Left lung (tissue), 10 donors: ENCODE measurements around the gene USP48. TPM values are rescaled to one million over a fixed set of nuclear protein-coding genes. Genes with fewer than 3 reads are reported as not detected.

Experiments used
- ATAC-seq: fragments of 200-7000 bp; cut with Tn5 transposase; one replicate; pipeline ENCODE4 v1.9.1; 2020; ENCODE audit warnings: moderate library complexity
- DNase-seq, 4 donors: peaks; one replicate each; pipeline ENCODE4 v3.0.0-alpha.2; 2013 to 2020
- H3K27ac ChIP-seq, 2 donors: fragments of 200-600 bp; sonication (generic) in 1 of 2; one replicate each; pipeline versions ENCODE4 v1.5.0 to v1.8.0; 2020 to 2021
- H3K27me3 ChIP-seq, 2 donors: fragments of 200-600 bp; sonication (generic) in 1 of 2; one replicate each; pipeline versions ENCODE4 v1.5.0 to v1.8.0; 2020 to 2021
- H3K36me3 ChIP-seq, 2 donors: fragments of 200-600 bp; sonication (generic) in 1 of 2; one replicate each; pipeline versions ENCODE4 v1.5.0 to v1.8.0; 2020 to 2021
- H3K4me1 ChIP-seq, 2 donors: fragments of 200-600 bp; one replicate each; pipeline ENCODE4 v1.8.0; 2021
- H3K4me3 ChIP-seq, 2 donors: fragments of 200-600 bp; sonication (generic) in 1 of 2; one replicate each; pipeline versions ENCODE4 v1.5.0 to v1.8.0; 2020 to 2021; ENCODE audit warnings: mild to moderate bottlenecking in 1 of 2
- H3K9me3 ChIP-seq, 2 donors: fragments of 200-600 bp; sonication (generic) in 1 of 2; one replicate each; pipeline versions ENCODE4 v1.5.0 to v1.8.0; 2020 to 2021
- CTCF ChIP-seq, 2 donors: fragments of 200-600 bp; sonication (generic) in 1 of 2; IDR thresholded peaks; one replicate each; pipeline versions ENCODE4 v1.5.0 to v1.8.0; 2021; ENCODE audit warnings: antibody characterized with exemption in 2 of 2
- intact Hi-C, 2 donors: fragments of 100-400 bp; cut with DNase I; formaldehyde crosslinking; loops; one replicate each; pipeline versions ENCODE4 v1.11.2 to v1.14.2; 2022
- polyA plus RNA-seq, 6 donors: library from polyadenylated mRNA; unstranded; fragments of 120-200 nt; gene quantifications; one replicate each; pipeline ENCODE4 v1.2.1, GENCODE V29; 2013; ENCODE audit not compliant: insufficient read length in 6 of 6
- total RNA-seq, 2 donors: library from RNA; stranded (reverse); fragmentation: NEBNext Ultra II Directional; extraction: Animal tissue kit (Norgen Biotek cat#: 25700); gene quantifications; one replicate each; pipeline ENCODE4 v1.2.1, GENCODE V29; 2021
- donor health status: DM: no; HTN: yes; CAD: no.
- donor health status: DM: no; HTN: no; CAD: no.

The USP48 gene
- total and polyA plus RNA-seq, 8 donors, result 57.9 to 95.6 (median 80.9) TPM

DNA sequence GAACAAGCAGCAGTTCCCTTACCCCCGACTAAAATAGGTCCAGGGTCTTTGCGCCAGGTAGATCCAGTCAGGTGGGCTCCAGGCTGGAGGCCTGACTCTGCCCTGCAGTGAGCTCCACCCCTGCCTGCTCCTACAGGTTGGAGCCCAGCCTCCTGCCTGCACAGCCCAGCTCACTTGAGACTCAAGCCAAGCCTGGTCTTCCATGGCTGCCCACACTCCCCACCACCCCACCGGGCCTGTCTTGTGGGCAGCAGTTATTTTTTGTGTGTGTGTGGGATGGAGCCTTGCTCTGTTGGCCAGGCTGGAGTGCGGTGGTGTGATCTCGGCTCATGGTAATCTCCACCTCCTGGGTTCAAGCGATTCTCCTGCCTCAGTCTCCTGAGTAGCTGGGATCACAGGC, 142.3 kb downstream of the USP48 start:
- intact Hi-C loops, result no loop called here
- Histone ChIP-seq H3K36me3 (no peaks in the 10 kb centered on the region), H3K4me3 (no peak overlapping the region), H3K4me1 (peaks cover 0 to 8% of the 10 kb centered on the region in 2 donors), H3K9me3 (no peaks in the 10 kb centered on the region), H3K27ac (no peak overlapping the region), H3K27me3 (peaks cover 0 to 40% of the 10 kb centered on the region in 2 donors)
- no peak for DNase-seq
- ATAC-seq, result no peak
- TF ChIP-seq CTCF (IDR thresholded peaks at IDR 0.05), result no peak

GRCh38 chr1:21639594-21640041, 143.3 kb downstream of the USP48 start:
- intact Hi-C loops, result no loop called here
- H3K27ac ChIP-seq, result peak overlapping the region in 1 of 2 donors; percentile 83
- H3K27me3 ChIP-seq, result peaks cover 0 to 42% of the 10 kb centered on the region in 2 donors
- H3K4me1 ChIP-seq, result peaks cover 0 to 8% of the 10 kb centered on the region in 2 donors
- DNase-seq (no peak), ATAC-seq (peak; percentile 9)
- H3K4me3 ChIP-seq, result no peak overlapping the region
- no peak for TF ChIP-seq CTCF (IDR thresholded peaks at IDR 0.05)
- H3K9me3 ChIP-seq, result no peaks in the 10 kb centered on the region
- H3K36me3 ChIP-seq, result no peaks in the 10 kb centered on the region

DNA sequence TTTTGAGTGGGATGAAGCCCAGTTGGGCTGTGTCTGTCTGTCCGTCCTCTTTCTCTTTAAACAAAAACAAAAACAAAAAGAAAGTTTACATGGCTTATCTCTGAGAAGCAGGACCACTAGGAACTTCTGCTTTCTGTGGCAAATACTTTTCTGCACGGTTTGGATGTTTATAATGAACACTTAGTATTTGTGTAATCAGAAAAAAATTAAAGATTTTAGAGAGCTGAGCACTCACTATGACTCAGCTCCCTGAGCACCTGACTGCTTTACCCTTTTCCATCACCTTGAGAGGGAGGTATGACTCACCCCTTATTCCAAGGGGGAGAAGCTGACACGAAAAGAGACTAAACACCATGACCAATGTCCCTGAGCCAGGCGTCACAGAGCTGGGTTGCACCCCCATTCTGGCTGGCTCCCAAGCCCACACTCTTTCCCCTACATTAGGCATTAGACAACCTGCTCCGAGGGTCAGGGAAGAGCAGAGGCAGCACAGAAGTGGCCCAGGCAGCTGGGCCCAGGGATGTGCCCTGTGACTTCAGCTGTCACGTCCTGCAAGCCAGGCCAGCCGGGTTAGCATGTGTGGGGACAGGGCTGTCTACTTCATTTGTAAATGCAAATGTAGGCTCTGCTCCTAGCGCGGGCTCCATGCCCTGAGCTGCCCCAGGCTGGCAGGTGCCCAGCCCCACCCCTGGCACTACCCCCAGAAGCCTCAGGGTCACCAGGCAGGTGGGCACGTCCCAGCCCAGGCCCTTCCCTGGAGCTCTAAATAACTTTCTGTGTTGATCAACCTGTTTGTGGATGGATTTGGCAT, 144.2 kb downstream of the USP48 start:
- Histone ChIP-seq H3K36me3 (no peaks in the 10 kb centered on the region), H3K4me1 (peaks cover 0 to 8% of the 10 kb centered on the region in 2 donors), H3K27ac (peak overlapping the region; percentile 61 to 83), H3K9me3 (no peaks in the 10 kb centered on the region), H3K4me3 (no peak overlapping the region), H3K27me3 (peaks cover 0 to 46% of the 10 kb centered on the region in 2 donors)
- intact Hi-C loops, result no loop called here
- DNase-seq, result peak in 2 of 4 donors; percentile 61 to 78
- TF ChIP-seq CTCF (IDR thresholded peaks at IDR 0.05), result no peak
- ATAC-seq, result peak; percentile 80

DNA sequence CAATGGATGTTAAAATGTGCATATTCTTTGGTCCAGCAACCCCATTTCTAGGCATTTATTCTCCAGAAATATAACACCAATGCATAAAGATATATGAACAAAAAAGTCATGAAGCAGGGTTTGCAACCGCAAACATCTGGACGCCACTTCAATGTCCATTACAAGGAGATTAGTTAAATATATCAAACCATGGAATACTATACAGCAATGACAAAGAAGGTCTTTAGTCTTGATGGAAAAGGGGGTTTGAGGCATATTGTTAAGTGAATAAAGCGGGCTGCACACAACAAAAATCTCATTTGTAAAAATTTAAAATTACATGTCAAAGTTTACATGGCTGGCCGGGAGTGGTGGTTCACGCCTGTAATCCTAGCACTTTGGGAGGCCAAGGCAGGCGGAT, 145.4 kb downstream of the USP48 start:
- intact Hi-C loops, result no loop called here
- TF ChIP-seq CTCF (IDR thresholded peaks at IDR 0.05), result no peak
- no peak for ATAC-seq
- H3K27ac ChIP-seq, result no peak overlapping the region
- H3K9me3 ChIP-seq, result no peaks in the 10 kb centered on the region
- no peak overlapping the region for H3K4me3 ChIP-seq
- peaks cover 0 to 8% of the 10 kb centered on the region in 2 donors for H3K4me1 ChIP-seq
- no peak for DNase-seq
- H3K27me3 ChIP-seq, result peaks cover 0 to 57% of the 10 kb centered on the region in 2 donors
- no peaks in the 10 kb centered on the region for H3K36me3 ChIP-seq

DNA sequence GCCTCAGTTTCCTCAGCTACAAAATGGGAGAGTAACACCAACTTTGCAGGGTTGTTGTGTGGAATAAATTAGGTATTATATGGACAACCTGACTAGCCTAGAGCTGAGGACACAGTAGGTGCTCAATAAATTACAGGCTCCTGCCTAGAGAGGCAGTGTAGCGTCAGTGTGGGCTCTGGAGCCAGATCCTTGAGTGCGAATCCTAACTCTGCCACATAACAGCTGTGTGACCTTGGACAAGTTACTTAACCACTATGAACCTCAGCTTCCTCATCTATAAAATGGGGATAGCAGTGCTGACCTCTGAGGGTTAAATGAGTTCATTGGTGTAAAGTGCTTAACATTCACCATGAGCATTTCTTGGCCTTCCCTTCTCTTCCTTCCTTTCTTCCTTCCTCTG, 146.9 kb downstream of the USP48 start:
- no peak for TF ChIP-seq CTCF (IDR thresholded peaks at IDR 0.05)
- H3K4me3 ChIP-seq, result no peak overlapping the region
- DNase-seq, result no peak
- H3K9me3 ChIP-seq, result no peaks in the 10 kb centered on the region
- peaks cover 0 to 8% of the 10 kb centered on the region in 2 donors for H3K4me1 ChIP-seq
- H3K27ac ChIP-seq, result no peak overlapping the region
- H3K27me3 ChIP-seq, result peaks cover 0 to 65% of the 10 kb centered on the region in 2 donors
- H3K36me3 ChIP-seq, result no peaks in the 10 kb centered on the region
- intact Hi-C loops, result no loop called here
- no peak for ATAC-seq
